ENCODE results near the gene SRRT. TPM values are rescaled to one million over a fixed set of nuclear protein-coding genes. Genes with fewer than 3 reads are reported as not detected.

SRRT gene
- total RNA-seq, 1 experiment from 2014 or later, result 73.9 TPM

DNA sequence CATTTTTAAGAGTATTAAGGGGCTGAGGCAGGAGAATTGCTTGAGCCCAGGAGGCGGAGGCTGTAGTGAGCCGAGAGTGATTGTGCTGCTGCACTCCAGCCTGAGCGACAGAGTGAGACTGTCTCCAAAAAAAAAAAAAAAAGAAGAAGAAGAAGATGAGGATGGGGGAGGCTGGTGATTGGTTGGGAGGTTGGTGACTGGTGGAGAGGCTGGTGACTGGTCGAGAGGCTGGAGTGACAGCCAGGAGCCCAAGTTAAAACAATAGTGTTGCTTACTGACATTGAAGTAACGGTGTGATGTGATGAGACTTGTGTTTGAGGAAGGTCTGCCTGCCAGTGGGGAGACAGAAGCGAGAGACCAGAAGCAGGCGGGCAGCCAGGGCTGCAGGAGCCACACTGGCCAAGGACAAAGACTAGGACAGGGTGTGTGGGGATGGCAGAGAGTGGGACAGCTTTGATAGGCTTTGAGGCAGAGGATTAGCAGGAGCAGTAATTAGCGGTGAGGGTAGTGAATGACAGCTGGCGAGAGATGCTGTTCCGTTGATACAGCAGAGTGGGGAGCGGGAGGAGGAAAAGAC, 4.9 kb downstream of the SRRT start:
- no peak for DNase-seq (ENCODE audit: low read depth)

DNA sequence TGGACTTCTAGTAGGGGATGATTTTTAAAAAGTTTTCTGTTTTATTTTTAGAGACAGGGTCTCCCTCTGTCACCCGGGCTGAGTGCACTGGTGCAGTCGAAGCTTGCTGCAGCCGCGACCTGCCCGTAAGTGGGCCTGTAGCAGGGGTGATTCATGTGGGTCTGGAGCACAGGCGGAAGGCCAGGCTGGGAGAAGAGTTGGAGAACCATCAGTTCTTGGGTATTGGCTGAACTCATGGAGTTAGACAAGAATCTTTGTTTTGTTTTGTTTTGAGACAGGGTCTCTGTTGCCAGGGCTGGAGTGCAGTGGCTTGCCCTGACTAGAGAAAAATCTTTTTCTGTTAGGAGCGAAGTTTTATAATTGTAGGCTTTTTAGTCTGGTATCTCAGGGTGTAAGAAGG, 5.7 kb downstream of the SRRT start:
- DNase-seq (ENCODE audit: low read depth), result no peak

DNA sequence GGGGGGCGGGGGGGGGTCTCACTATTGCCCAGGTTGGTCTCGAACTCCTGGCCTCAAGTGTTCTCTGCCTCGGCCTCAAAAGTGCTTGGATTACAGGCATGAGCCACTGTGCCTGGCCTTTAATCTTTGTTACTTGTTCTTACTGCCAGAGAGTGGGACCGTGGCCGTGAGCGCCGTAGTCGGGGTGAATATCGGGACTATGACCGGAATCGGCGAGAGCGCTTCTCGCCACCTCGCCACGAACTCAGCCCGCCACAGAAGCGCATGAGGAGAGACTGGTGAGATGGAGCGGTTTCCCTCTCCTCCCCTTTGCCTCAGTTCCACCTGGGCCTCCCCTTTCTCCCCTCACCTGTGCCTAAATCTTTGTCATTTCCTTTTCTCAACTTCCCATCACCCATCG, 6.2 kb downstream of the SRRT start:
- no peak for DNase-seq (ENCODE audit: low read depth)

DNA sequence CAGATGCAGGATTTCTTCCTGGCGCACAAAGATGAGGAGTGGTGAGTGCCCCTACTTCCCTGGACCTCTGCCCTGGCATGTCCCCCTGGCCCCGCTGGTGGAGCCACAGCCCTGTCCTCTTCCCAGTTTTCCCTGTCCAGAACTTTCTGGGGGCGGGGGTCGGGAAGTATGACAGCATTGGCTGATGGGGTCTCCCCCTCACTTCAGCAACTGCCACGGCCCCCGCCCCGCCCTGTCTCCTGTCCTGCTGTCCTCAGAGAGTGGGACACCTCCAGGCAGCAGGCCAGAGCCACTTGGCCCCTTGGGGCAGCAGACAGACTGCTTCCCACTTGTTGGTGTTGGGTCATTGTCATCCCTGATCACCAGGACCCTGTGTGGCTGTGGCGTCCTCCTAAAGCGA, 7.3 kb downstream of the SRRT start:
- DNase-seq (ENCODE audit: low read depth), result no peak

DNA sequence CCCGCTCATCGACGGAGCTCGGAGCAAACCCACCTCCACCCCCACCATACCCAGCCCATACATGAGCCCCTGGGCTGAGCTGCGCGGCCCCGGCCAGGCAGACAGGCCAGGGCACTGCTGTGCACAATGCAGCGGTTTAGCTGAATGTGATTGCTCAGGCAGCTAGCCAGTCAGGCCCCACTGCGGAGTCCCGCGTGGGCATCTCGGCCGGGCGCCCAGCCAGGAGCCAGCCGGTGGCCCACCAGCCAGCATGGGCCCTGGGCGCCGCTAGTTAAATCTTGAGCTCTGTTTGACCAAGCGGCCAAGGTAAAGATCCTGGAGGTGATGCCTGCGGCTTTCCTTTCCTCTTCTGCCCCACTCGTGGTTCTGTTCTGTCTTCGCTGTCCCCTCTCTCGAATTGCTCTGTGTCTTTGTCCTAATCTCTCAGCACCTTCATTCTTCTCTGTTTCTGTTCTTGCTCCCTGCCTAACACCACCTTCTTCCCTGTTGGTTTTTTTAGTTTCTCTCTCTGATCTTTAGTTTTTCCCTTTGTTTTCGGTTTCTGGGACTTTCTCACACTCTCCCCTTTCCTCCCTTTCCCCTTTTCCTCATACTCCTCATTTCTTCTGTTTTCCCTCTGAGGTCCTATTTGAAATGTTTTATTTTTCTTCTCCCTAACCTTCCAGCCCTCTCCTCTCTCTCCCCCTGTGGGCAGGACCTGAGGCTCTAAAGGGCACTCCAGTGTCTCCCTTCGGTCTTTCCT, 8.1 kb downstream of the SRRT start:
- DNase-seq (ENCODE audit: low read depth), result no peak

DNA sequence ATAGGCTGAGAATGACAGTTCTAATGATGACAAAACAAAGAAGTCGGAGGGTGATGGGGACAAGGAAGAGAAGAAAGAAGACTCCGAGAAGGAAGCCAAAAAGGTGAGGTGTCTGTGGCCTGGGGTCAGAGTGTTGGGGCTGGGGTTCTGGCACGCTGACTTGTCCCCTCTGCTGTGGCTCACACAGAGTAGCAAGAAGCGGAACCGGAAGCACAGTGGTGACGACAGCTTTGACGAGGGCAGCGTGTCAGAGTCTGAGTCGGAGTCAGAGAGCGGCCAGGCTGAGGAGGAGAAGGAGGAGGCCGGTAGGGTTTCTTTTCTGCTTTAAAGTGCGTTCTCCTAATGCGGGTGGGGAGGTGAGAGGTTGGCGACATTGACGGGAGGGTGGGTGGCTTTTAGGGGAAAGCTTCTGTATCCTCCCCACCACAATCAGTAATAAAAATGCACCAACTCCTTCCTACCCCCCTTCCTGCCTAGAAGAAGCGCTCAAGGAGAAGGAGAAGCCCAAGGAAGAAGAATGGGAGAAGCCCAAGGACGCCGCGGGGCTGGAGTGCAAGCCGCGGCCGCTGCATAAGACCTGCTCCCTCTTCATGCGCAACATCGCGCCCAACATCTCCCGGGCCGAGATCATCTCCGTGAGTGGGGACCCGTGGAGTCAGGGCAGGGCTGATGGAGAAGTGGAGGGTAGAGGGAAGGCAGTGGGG, 10.0 kb downstream of the SRRT start:
- DNase-seq (ENCODE audit: low read depth), result no peak

DNA sequence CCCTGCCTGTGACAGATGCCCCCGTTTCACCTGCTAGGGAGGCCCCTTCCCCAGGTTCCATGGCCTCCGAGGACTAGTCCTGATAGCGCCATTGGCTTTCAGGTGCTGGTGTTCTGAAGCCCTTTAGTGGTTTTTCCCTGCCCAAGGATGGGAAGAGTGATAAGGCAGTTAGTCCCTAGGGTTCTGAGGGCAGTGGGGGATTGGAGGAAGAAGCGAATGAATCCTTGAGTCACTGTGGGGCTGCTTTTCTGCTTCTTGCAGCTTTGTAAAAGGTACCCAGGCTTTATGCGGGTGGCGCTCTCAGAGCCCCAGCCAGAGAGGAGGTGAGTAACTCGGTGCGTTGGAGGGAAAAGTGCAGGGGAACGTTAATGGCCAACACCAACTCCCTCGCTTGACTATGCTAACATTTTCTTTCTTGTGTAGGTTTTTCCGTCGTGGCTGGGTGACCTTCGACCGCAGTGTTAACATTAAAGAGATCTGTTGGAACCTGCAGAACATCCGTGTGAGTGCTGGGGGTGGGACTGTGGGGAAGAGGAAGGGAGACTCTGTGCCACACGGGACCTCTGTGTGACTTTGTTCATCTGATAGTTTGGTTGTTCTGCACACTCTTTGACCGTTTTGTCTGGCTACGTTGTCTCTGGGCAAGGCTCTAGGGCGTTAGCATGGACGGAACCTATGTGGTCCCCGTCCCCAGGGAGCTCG, 10.7 kb downstream of the SRRT start:
- no peak for DNase-seq (ENCODE audit: low read depth)

DNA sequence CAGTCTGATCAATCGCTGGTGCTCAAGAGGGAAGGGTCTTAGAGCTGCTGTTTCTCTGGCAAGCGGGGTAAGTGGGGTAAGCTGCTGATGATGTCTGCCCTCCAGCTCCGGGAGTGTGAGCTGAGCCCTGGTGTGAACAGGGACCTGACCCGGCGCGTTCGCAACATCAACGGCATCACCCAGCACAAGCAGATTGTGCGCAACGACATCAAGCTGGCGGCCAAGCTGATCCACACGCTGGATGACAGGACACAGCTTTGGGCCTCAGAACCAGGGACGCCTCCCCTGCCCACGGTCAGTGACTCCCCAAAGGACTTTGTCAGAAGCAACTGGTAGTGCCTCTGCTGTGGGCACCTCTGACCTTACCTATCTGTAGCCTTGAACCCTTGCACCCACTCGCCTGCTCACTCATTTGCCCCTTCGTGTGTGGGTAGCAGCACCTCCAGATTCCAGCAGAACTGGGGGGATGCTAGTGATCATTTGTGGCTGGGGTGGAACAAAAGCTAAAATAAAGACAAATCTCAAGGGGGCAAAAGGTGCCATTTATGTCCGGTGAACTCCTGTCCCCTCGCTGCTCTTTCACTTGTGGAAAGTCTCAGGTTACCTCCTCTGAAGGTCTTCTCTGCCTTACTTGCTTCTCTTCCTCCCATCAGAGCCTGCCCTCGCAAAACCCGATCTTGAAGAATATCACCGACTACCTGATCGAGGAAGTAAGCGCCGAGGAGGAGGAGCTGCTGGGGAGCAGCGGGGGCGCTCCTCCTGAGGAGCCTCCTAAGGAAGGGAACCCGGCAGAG, 11.4 kb downstream of the SRRT start:
- no peak for DNase-seq (ENCODE audit: low read depth)

DNA sequence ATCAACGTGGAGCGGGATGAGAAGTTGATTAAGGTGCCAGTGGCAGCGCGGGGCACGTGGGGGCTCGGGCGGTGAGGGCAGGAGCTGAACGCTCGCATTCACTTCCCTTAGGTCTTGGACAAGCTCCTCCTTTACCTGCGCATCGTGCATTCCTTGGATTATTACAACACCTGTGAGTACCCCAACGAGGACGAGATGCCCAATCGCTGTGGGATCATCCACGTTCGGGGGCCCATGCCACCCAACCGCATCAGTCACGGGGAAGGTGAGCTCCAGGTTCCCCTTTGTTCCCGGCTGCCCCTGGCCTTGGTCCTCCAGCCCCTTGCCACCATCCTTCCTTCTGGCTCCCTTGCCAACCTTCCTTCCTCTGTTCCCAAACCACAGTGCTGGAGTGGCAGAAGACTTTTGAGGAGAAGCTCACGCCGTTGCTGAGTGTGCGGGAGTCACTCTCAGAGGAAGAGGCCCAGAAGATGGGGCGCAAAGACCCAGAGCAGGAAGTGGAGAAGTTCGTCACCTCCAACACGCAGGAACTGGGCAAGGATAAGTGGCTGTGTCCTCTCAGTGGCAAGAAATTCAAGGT, 12.1 kb downstream of the SRRT start:
- DNase-seq (ENCODE audit: low read depth), result no peak

DNA sequence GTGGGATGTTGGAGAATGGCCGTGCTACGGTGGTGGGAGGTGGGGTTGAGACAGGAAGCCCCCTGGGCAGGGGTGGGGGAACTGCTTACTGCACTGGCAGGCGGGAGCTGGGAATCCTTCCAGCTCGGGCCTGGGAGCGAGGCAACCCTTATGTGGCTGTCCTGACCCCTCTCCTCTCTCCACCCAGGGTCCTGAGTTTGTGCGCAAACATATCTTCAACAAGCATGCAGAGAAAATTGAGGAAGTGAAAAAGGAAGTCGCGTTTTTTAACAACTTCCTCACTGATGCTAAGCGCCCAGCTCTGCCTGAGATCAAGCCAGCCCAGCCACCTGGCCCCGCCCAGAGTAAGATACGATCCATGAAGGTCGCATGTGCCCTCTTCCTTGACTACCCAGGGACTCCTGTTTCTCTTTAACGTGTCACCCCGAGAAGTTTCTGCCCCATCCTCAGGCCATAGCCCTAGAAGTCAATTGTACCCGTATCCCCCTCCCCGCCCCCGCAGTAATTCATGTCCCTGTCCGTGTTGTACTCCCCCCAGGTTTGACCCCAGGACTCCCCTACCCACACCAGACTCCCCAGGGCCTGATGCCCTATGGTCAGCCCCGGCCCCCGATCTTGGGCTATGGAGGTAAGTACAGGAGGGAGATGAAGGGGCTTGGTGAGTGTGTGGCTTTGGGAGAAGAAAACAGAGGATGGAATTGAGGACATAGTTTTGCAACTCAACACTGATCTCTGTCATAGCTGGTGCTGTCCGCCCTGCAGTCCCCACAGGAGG, 12.8 kb downstream of the SRRT start:
- DNase-seq (ENCODE audit: low read depth), result no peak

DNA sequence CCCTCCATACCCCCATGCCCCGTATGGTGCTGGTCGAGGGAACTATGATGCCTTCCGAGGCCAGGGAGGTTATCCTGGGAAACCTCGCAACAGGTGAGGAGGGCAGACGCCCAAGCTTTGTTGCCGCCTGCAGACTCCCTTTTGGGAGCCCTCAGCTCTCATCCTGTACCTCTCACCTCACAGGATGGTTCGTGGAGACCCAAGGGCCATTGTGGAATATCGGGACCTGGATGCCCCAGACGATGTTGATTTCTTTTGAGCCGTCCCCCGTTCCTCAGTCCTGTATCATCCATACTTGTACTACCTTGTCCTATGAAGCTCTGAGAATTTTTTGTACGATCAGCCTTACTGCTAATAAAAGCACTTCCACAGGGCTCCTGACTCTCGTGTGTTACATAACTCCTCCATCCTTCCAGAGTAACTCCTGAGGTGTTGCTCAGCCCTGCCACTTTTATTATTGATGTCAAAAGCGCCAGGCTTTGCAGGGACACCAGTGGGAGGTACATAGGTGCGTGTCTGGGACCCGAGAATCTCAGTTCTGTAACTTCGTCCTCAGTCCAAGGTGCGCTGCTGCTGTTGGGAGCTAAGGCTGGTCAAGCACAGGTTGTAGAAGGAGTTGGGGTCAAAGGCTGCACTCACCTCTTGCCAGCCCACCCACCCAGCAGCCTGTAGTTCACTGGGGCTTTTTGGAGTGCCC, 13.5 kb downstream of the SRRT start:
- peak; percentile 40 for DNase-seq (ENCODE audit: low read depth)

DNA sequence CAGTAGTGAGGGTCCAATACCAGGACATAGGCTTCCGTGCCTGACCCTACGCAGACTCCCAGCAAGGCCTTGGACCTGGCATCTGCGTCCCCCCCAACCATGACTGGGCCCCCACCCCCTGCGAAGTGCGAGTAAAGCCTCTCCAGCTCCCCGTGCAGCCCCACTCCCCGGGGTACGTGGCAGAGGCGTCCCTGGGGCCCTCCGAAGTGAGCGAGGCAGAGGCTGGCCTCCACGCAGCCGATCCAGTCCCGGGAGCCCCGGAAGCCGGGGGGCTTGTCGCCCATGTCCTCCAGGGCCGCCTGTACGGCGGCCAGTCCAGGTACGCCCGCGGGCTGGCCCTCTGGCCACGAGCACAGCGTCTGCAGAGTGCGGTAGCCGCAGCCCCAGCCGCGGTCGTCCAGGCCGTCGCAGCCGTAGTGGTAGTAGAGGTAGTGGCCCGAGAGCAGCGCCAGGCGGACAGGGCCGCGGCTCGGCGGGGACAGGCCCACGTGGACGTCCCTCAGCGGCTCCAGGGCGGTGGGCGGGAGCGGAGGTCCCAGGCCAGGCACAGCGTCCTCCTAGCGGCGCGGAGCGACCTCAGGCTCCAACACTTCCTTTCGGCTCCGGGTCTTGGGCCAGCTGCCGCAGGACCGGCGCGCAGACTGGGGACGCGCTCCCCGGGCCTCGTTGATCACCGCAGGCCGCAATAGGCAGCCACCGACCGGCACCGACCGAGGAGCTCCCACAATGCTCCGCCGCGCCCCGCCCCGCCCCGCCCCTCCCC, 14.3 kb downstream of the SRRT start, which contains the start of gene UFSP1:
UFSP1 (minus strand) TSS at position 728 of the 763 bp plus-strand sequence; CDS start at position 284, 444 bp downstream.
- no peak for DNase-seq (ENCODE audit: low read depth)

DNA sequence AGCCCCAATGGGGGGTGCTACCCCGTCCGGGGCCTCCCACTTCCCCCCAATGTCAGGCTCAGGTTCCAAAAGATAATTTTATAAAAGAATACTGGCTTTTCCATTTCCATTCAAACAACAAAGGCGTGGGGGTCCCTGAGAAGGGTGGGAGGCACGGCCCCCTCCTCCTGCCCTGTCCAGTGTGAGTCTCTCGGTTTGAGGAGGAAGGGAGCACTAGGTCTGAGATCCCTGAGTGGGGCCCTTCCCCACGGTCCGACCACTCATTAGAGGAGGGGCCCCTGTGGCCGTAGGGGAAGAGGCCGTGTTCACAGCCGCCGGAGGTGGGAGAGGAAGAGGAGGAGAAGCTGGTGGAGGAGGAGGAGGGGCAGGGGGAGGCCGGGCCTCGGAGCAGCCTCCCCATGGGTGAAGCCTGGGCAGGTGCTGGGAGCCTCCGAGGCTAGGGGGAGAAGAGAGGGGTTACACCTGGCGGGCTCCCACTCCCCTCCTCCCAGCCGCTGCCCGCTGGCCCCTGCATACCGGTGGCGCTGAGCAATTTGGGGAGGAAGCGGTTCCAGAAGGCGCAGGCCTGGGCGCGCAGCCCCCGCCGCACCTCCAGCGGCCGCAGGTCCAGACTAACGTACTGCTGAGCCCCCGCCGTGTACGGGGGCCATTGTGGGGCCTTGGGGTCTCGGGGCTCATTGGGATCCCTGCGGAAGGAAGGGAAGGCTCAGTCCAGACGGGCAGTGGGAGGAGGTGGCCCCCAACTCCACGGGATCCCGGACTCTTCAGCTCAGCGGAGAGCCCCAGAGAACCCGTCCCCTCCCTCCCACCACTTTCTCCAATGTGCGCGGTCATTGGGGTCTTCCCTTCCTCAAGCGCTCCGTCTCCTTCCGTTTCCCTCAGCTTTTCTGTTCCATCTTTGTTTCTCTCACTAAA, 16.0 kb downstream of the SRRT start:
- DNase-seq (ENCODE audit: low read depth), result no peak

DNA sequence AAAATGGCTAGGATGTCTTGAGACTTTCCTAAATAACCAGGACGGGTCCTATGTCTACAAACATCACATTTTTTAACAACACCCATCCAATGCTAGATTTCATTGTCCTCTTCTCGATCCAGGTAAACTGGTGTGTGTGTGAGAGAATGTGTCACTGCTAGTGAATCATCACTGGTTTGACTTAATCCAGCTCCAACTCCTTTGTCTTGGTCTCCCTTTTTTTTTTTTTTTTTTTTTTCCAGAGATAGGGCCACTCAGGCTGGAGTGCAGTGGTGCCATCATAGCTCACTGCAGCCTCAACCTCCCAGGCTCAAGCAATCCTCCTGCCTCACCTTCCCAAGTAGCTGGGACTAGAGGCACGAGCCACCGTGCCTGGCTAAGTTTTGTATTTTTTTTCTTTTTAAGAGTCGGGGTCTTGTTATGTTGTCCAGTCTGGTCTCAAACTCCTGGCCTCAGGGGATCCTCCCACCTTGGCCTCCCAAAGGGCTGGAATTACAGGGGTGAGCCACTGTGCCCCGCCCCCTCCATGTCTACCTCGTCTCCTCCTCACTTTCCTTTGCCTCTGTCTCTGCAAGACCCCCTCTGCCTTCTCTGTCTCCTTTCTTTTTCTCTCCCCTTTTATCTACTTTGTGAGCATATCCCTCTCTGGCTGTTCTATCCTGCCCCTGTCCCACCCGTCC, 16.8 kb downstream of the SRRT start:
- peak; percentile 79 for DNase-seq (ENCODE audit: low read depth)

DNA sequence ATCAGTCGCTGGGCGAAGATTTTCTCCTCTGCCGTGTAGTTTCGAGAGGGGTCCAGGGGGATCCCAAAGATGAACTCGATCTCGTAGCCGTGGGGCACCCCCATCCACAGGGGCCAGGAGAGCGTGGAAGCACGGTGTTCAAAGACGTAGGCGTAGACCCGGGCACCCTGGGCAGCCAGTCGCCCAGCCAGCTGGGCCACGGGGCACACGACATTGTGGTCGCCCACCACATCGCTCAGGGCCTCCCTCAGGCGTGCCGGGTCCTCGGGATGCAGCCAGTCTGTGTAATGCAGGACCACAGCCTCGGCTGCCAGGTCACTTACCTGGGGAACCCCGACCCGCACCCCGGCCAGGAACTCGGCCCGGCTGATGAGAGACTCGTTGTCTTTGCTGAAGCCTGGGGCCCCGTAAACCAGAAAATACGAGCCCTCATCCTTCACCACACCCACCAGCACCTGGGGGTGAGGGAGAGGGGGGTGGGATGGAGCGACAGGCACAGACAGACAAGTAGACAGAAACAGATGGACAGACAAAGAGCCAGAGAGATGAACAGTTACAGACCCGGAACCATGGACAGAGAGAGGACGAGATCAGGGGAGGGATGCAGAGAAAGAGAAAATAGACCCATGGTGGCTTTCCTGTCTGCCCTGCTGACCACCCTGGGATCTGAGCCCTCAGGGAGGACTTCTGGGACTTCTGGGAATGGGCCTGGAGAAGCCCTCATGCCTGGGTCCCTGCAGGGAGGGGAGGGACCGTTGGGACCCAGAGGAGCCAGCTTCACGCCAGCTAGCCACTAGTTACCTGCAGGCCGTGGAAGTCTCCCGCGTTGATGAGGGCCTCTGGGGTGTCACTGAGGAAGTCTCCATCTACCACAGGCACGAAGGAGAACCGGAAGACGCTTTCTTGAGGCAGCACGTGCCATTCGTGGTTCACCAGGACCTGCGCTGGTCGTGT, 17.7 kb downstream of the SRRT start:
- DNase-seq (ENCODE audit: low read depth), result no peak

DNA sequence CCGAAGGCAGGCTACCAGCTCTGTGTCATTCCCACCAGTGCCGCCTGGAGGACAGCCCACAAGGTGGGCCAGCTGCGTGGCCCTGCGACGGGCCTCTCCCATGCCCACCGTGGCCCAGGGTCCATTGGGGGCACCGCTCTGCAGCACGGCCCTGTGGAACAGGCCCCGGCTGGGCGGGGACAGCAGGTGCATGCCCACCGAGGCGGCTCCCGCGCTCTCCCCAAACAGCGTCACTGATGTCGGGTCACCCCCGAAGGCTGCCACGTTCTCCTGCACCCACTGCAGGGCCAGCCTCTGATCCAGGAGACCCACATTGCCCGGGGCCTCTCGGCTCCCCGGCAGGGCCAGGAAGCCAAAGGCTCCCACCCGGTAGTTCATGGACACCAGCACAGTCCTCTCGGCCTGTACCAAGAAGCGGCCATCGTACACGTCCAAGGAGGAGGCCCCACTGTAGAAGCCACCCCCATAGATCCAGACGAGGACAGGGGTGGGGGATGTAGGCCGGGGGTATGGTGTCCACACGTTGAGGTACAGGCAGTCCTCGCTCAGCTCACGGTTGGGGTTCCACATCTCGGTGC, 18.5 kb downstream of the SRRT start:
- DNase-seq (ENCODE audit: low read depth), result no peak

All from M059J (cell line).